Measurements from ENCODE around the gene CDK5RAP3. TPM values are rescaled to one million over a fixed set of nuclear protein-coding genes. Genes with fewer than 3 reads are reported as not detected.

Gene CDK5RAP3
- total RNA-seq, 1 experiment from 2014 or later: 128 TPM

DNA sequence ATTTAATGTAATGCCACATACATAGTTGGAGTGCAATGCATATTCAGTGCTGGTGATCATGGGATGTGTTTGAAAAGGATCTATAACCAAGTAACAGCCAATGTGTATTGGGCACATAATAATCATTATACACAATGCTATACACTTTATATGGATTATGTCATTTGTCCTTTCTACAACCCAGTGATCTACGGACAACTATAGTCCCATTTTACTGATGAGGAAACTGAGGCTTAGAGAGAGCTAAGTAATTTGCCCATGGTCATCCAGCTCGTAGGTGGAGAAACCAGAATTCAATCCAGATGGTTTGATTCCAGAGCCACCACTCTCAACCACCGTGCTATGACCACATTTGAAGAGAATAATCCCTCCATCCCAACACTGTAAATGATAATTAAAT lies 39.3 kb downstream of the CDK5RAP3 start (continued):
- TF ChIP-seq, protein P1, sequence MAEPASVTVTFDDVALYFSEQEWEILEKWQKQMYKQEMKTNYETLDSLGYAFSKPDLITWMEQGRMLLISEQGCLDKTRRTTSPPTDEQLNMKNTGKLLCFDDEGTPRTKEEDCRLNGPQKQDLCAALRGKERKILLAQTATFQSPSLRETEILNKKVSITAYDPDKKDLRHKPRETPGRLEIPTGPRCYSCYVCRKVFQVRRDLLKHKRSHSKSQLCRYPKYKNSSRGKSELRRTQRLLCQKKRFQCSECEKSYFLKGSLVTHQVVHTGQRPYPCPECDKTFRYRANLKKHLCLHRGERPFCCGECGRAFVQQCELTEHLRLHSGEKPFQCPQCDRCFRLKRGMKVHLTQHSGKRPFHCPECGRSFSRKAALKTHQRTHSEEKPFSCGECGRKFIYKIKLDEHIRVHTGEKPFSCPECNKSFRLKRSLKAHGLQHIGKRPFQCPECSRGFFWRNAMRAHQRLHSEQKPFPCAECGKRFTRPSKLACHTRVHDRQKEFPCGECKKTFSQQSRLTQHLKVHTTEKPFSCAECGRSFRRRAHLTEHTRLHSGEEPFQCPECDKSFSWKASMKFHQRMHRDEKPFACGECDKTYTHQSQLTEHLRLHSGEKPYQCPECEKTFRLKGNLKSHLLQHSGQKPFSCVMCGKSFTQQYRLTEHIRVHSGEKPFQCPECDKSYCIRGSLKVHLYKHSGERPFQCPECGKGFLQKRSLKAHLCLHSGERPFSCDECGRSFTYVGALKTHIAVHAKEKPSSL (CRISPR knock-in tag; conservative IDR thresholded peaks at IDR 0.05): no peak
- TF ChIP-seq ZNF263 (CRISPR knock-in tag; IDR thresholded peaks at IDR 0.05; ENCODE audit: low read depth): no peak
- TF ChIP-seq TP53 (CRISPR knock-in tag; IDR thresholded peaks at IDR 0.05): no peak
- TF ChIP-seq, protein P2, sequence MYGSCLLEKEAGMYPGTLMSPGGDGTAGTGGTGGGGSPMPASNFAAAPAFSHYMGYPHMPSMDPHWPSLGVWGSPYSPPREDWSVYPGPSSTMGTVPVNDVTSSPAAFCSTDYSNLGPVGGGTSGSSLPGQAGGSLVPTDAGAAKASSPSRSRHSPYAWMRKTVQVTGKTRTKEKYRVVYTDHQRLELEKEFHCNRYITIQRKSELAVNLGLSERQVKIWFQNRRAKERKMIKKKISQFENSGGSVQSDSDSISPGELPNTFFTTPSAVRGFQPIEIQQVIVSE (CRISPR knock-in tag; IDR thresholded peaks at IDR 0.05; ENCODE audit: borderline replicate concordance): no peak

DNA sequence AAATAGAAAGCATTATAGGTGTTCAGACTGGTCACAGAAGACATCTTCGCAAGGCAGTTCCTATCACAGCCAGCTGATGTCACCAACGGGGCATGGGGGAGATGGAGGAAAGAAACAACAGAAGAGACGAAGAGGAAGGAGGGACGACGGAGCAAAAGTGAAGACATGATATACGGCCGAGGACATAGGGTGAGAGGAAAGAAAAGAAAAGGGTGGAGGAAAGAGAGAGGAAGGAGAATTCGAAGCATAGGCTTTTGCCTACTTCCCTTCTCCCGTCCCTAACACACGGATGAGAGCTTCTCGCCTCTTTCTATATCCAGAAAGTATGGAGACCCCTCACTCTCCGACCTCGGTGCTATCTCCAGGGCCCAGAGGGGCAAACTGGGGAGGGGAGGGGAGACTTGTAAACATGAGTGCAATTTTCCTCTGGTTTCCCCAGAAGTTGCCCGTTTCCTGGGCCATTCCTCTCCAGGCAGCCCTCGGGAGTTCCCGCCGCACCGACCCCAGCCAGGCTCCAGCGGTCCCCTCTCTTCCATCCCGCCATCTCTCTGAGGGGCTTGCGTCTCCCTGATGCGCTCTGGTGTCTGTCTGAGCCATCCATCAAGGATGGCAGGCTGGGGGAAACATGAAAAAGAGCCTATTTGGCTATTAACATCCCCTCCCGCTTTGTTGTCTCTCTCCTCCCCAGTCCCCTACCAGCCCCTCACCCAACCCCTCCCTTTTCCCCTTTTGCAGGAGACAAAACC lies 40.7 kb downstream of the CDK5RAP3 start:
- POLR2A ChIA-PET: interaction anchor here (0.6 to 1.0 kb wide), 4 partner anchors 8 to 673 kb away, joined by 3 to 9 read pairs (median 5); no protein-coding TSS in a partner anchor
- ATAC-seq (peak; percentile 79), DNase-seq (ENCODE audit: low spot score) (peak; percentile 59)
- no peaks in the 10 kb centered on the region for H3K36me3 Mint-ChIP-seq
- peaks cover 26% of the 10 kb centered on the region for H3K27me3 Mint-ChIP-seq (ENCODE audit: low read depth)
- TF ChIP-seq ZNF121 (CRISPR knock-in tag; IDR thresholded peaks at IDR 0.05): no peak
- no peak for TF ChIP-seq FOXP1 (CRISPR knock-in tag; IDR thresholded peaks at IDR 0.05; ENCODE audit: borderline replicate concordance)
- TF ChIP-seq MYBL2 (CRISPR knock-in tag; IDR thresholded peaks at IDR 0.05): no peak
- TF ChIP-seq, protein P3, sequence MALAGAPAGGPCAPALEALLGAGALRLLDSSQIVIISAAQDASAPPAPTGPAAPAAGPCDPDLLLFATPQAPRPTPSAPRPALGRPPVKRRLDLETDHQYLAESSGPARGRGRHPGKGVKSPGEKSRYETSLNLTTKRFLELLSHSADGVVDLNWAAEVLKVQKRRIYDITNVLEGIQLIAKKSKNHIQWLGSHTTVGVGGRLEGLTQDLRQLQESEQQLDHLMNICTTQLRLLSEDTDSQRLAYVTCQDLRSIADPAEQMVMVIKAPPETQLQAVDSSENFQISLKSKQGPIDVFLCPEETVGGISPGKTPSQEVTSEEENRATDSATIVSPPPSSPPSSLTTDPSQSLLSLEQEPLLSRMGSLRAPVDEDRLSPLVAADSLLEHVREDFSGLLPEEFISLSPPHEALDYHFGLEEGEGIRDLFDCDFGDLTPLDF (CRISPR knock-in tag; IDR thresholded peaks at IDR 0.05): no peak
- TF ChIP-seq, protein P4, sequence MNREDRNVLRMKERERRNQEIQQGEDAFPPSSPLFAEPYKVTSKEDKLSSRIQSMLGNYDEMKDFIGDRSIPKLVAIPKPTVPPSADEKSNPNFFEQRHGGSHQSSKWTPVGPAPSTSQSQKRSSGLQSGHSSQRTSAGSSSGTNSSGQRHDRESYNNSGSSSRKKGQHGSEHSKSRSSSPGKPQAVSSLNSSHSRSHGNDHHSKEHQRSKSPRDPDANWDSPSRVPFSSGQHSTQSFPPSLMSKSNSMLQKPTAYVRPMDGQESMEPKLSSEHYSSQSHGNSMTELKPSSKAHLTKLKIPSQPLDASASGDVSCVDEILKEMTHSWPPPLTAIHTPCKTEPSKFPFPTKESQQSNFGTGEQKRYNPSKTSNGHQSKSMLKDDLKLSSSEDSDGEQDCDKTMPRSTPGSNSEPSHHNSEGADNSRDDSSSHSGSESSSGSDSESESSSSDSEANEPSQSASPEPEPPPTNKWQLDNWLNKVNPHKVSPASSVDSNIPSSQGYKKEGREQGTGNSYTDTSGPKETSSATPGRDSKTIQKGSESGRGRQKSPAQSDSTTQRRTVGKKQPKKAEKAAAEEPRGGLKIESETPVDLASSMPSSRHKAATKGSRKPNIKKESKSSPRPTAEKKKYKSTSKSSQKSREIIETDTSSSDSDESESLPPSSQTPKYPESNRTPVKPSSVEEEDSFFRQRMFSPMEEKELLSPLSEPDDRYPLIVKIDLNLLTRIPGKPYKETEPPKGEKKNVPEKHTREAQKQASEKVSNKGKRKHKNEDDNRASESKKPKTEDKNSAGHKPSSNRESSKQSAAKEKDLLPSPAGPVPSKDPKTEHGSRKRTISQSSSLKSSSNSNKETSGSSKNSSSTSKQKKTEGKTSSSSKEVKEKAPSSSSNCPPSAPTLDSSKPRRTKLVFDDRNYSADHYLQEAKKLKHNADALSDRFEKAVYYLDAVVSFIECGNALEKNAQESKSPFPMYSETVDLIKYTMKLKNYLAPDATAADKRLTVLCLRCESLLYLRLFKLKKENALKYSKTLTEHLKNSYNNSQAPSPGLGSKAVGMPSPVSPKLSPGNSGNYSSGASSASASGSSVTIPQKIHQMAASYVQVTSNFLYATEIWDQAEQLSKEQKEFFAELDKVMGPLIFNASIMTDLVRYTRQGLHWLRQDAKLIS (CRISPR knock-in tag; IDR thresholded peaks at IDR 0.05; ENCODE audit: borderline replicate concordance): no peak
- 0 out of 2 replicates have a peak, but pooled peaks have one; percentile 1 for TF ChIP-seq TEAD1 (CRISPR knock-in tag; IDR thresholded peaks at IDR 0.05)
- 0 out of 2 replicates have a peak, but pooled peaks have one; percentile 58 for TF ChIP-seq TP53 (CRISPR knock-in tag; IDR thresholded peaks at IDR 0.05)
- no peak for TF ChIP-seq GRHL2 (CRISPR knock-in tag; IDR thresholded peaks at IDR 0.05; ENCODE audit: insufficient replicate concordance, severe bottlenecking)
- TF ChIP-seq, protein P2 (CRISPR knock-in tag; IDR thresholded peaks at IDR 0.05; ENCODE audit: borderline replicate concordance): no peak
- TF ChIP-seq OVOL2 (CRISPR knock-in tag; IDR thresholded peaks at IDR 0.05; ENCODE audit: borderline replicate concordance): no peak
- TF ChIP-seq SMAD3 (CRISPR knock-in tag; IDR thresholded peaks at IDR 0.05; ENCODE audit: borderline replicate concordance): no peak
- no peak for TF ChIP-seq FOXJ3 (CRISPR knock-in tag; IDR thresholded peaks at IDR 0.05; ENCODE audit: borderline replicate concordance)
- TF ChIP-seq TCF7 (CRISPR knock-in tag; IDR thresholded peaks at IDR 0.05; ENCODE audit: low read depth): no peak
- no peak for TF ChIP-seq ETV6 (CRISPR knock-in tag; IDR thresholded peaks at IDR 0.05)
- TF ChIP-seq, protein P5, sequence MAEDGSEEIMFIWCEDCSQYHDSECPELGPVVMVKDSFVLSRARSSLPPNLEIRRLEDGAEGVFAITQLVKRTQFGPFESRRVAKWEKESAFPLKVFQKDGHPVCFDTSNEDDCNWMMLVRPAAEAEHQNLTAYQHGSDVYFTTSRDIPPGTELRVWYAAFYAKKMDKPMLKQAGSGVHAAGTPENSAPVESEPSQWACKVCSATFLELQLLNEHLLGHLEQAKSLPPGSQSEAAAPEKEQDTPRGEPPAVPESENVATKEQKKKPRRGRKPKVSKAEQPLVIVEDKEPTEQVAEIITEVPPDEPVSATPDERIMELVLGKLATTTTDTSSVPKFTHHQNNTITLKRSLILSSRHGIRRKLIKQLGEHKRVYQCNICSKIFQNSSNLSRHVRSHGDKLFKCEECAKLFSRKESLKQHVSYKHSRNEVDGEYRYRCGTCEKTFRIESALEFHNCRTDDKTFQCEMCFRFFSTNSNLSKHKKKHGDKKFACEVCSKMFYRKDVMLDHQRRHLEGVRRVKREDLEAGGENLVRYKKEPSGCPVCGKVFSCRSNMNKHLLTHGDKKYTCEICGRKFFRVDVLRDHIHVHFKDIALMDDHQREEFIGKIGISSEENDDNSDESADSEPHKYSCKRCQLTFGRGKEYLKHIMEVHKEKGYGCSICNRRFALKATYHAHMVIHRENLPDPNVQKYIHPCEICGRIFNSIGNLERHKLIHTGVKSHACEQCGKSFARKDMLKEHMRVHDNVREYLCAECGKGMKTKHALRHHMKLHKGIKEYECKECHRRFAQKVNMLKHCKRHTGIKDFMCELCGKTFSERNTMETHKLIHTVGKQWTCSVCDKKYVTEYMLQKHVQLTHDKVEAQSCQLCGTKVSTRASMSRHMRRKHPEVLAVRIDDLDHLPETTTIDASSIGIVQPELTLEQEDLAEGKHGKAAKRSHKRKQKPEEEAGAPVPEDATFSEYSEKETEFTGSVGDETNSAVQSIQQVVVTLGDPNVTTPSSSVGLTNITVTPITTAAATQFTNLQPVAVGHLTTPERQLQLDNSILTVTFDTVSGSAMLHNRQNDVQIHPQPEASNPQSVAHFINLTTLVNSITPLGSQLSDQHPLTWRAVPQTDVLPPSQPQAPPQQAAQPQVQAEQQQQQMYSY (CRISPR knock-in tag; IDR thresholded peaks at IDR 0.05): no peak
- 0 out of 2 replicates have a peak, but pooled peaks have one; percentile 33 for TF ChIP-seq CBFB (CRISPR knock-in tag; IDR thresholded peaks at IDR 0.05; ENCODE audit: low read depth)
- no peak for TF ChIP-seq NR2C2 (CRISPR knock-in tag; IDR thresholded peaks at IDR 0.05)
- no peak overlapping the region for H3K27ac Mint-ChIP-seq
- no peaks in the 10 kb centered on the region; the same call in 1 of the 2 replicates for H3K9me3 Mint-ChIP-seq
- CTCF ChIA-PET: interaction anchor here (0.6 to 12.8 kb wide), 36 partner anchors 9 to 190 kb away, joined by 3 to 242 read pairs (median 6); partner anchors contain the start of genes CDK5RAP3, LRRC46, MRPL10 and NFE2L1
- peaks cover 23% of the 10 kb centered on the region for H3K4me1 Mint-ChIP-seq
- H3K4me3 Mint-ChIP-seq: peak overlapping the region; percentile 88

Measured in WTC11 (cell line).